WERI-Rb-1 (cell line): ENCODE results near the gene MMAA.
"Not testable (repeated sequence)": the region's sequence is repeated elsewhere in the genome, so short reads cannot be mapped to it uniquely, and the experiment has no call there.

Experiments
- DNase-seq: peaks from one replicate; pipeline ENCODE4 v3.0.0-alpha.2; 2020
- H3K27ac ChIP-seq: fragments of 250-450 bp; sonication (Bioruptor Pico); 2 replicates; pipeline ENCODE4 v1.5.1; 2020; ENCODE audit warnings: mild to moderate bottlenecking, moderate library complexity
- H3K27me3 ChIP-seq: fragments of 250-450 bp; sonication (Bioruptor Pico); 2 replicates; pipeline ENCODE4 v1.5.1; 2021; ENCODE audit warnings: mild to moderate bottlenecking, low read depth, moderate library complexity; ENCODE audit not compliant: insufficient read depth, severe bottlenecking
- H3K36me3 ChIP-seq: fragments of 250-450 bp; sonication (Bioruptor Pico); 2 replicates; pipeline ENCODE4 v1.5.1; 2020; ENCODE audit warnings: mild to moderate bottlenecking, moderate library complexity
- H3K4me3 ChIP-seq: 2 replicates; pipeline ENCODE4 v1.5.1; 2011; ENCODE audit warnings: low read depth, mild to moderate bottlenecking, control low read depth, low read length
- H3K9me3 ChIP-seq: fragments of 250-450 bp; sonication (Bioruptor Pico); 2 replicates; pipeline ENCODE4 v1.5.1; 2021; ENCODE audit warnings: mild to moderate bottlenecking, moderate library complexity; ENCODE audit not compliant: severe bottlenecking
- TF ChIP-seq, protein P1 (sequence below): IDR thresholded peaks from 2 replicates; pipeline ENCODE4 v1.5.1; 2011; ENCODE audit warnings: low read depth, mild to moderate bottlenecking, control low read depth, inconsistent platforms, low read length

MMAA gene

DNA sequence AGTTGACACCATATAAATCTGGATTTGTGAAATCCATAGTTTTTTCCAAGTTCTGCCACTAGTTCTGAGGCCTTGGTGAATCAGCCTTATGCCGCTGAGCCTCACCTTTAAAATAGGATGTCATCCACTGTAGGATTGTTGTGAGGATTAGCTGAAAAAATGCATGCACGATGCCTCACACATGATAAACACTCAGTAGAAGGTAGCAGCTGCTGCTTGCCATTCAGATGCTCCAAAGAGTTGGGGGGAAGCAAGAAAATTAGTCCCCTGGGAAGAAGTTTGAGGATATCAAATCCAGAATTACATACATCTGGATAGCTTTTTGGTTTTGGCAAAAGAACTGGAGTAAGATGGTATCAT lies 7.4 kb downstream of the MMAA start:
- TF ChIP-seq, protein P1, sequence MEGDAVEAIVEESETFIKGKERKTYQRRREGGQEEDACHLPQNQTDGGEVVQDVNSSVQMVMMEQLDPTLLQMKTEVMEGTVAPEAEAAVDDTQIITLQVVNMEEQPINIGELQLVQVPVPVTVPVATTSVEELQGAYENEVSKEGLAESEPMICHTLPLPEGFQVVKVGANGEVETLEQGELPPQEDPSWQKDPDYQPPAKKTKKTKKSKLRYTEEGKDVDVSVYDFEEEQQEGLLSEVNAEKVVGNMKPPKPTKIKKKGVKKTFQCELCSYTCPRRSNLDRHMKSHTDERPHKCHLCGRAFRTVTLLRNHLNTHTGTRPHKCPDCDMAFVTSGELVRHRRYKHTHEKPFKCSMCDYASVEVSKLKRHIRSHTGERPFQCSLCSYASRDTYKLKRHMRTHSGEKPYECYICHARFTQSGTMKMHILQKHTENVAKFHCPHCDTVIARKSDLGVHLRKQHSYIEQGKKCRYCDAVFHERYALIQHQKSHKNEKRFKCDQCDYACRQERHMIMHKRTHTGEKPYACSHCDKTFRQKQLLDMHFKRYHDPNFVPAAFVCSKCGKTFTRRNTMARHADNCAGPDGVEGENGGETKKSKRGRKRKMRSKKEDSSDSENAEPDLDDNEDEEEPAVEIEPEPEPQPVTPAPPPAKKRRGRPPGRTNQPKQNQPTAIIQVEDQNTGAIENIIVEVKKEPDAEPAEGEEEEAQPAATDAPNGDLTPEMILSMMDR = no peak
- Histone ChIP-seq H3K27me3 (no peaks in the 10 kb centered on the region), H3K4me3 (no peak overlapping the region), H3K36me3 (no peaks in the 10 kb centered on the region), H3K9me3 (no peaks in the 10 kb centered on the region), H3K27ac (no peak overlapping the region)
- no peak for DNase-seq

GRCh38 chr4:145635117-145635516 lies 15.9 kb downstream of the MMAA start:
- no peak for DNase-seq
- no peaks in the 10 kb centered on the region for H3K9me3 ChIP-seq
- no peaks in the 10 kb centered on the region for H3K36me3 ChIP-seq
- no peak overlapping the region for H3K4me3 ChIP-seq
- TF ChIP-seq, protein P1 = no peak
- H3K27me3 ChIP-seq = no peaks in the 10 kb centered on the region
- no peak overlapping the region for H3K27ac ChIP-seq

DNA sequence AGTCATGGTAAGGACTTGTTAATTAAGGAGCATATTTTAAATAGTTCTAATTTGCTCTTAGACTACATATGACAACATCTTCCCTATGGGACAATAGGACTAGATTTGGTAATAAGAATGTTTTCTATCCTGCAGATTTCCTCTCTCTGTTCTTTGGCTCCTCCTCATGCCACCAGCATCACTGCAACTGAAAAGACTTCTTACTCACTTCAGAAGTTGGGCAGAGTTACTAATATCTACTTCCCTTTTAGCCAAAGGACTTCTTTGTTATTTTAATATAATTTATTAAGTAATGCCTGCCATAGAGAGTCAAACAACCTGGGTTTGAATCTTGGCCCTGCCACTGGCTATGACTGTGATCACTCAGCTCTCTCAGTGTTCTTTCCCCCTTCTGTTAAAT lies 16.4 kb downstream of the MMAA start:
- Histone ChIP-seq H3K4me3 (no peak overlapping the region), H3K9me3 (no peaks in the 10 kb centered on the region), H3K36me3 (no peaks in the 10 kb centered on the region), H3K27me3 (no peaks in the 10 kb centered on the region), H3K27ac (no peak overlapping the region)
- TF ChIP-seq, protein P1 = no peak
- no peak for DNase-seq

- DNase-seq = no peak
- Histone ChIP-seq H3K9me3 (no peaks in the 10 kb centered on the region), H3K27ac (no peak overlapping the region), H3K4me3 (no peak overlapping the region), H3K36me3 (no peaks in the 10 kb centered on the region), H3K27me3 (no peaks in the 10 kb centered on the region)
- TF ChIP-seq, protein P1 = no peak
Observed at GRCh38 chr4:145639186-145639698, 20.1 kb downstream of the MMAA start.

GRCh38 chr4:145640236-145640635 lies 21.1 kb downstream of the MMAA start:
- H3K27me3 ChIP-seq, H3K4me3 ChIP-seq, H3K9me3 ChIP-seq, H3K27ac ChIP-seq, DNase-seq, H3K36me3 ChIP-seq: not testable (repeated sequence)

DNA sequence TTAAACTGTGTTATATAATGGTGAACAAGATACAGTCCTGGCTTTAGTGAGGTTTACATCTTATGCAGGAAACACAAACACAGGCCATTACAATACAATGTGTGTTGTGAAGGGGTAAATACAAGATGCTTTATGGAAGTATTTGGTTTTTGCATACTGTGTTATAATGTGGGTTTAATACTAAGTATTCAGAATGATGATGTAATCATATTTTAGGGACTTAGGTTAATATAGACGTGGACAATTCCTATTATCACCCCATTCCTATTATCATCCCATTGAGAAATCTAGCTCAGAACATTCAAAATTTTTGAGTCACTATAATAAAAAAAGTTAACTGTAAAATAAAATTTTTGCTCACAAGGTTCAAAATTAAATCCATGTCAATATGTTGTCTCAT lies 24.1 kb downstream of the MMAA start:
- Histone ChIP-seq H3K27ac (no peak overlapping the region), H3K9me3 (no peaks in the 10 kb centered on the region), H3K36me3 (no peaks in the 10 kb centered on the region), H3K27me3 (no peaks in the 10 kb centered on the region), H3K4me3 (no peak overlapping the region)
- TF ChIP-seq, protein P1 = no peak
- no peak for DNase-seq
